Subcutaneous adipose tissue (tissue), 4 donors: ENCODE results near the gene IL23R. TPM values are rescaled to one million over a fixed set of nuclear protein-coding genes. Genes with fewer than 3 reads are reported as not detected.

ENCODE experiments used
- CTCF ChIP-seq: fragments of 450-650 bp; IDR thresholded peaks from one replicate; pipeline ENCODE4 v1.5.1; 2016; ENCODE audit warnings: low read depth, mild to moderate bottlenecking, control low read depth, antibody characterized with exemption, moderate library complexity
- total RNA-seq, 4 donors: library from RNA; depleted of rRNA; stranded (reverse); fragments of >200 nt; gene quantifications; one replicate each; pipeline ENCODE4 v1.1.0, GENCODE V29; 2016

The IL23R gene
- total RNA-seq, 4 donors from 2014 or later = not detected

GRCh38 chr1:67169932-67170331, 3.7 kb downstream of the IL23R start:
- TF ChIP-seq CTCF = no peak

DNA sequence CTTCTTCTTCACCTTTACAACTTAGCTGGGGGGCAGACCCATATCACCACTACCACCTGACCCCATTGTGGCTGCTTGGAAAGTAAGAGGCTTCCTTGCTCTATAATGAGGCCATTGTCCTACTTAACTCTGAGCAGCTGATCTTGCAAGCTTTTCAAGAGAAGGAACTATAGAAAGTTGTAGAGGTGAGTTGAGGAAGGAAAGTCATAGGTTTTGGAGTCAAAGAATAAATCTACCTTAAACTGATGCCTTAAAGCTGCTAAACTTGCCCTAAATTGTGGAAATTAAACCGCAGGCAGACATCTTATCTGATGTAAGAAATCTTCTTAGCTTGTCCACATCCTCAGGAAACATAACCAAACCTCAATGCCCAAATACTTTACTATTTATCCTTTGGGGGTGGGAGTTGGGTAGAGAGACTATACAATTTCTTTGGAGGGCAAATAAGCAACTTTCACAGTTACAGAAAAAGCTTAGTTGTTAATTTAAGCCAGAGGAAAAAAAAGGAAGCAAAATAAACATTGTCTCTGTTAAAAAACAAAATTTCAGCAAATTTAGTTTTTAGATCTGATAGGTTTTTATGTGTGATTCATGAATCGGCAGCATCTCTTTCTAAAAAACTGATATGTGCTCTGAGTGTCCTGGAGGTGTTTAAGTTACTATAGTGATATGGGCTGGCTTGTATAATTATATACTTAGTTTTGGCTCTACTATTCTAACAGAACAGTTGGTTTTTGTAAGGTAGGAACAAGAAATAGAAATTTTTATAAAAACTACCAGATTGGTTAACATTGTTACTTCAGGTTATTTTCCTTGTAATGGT, 4.7 kb downstream of the IL23R start:
- no peak for TF ChIP-seq CTCF

DNA sequence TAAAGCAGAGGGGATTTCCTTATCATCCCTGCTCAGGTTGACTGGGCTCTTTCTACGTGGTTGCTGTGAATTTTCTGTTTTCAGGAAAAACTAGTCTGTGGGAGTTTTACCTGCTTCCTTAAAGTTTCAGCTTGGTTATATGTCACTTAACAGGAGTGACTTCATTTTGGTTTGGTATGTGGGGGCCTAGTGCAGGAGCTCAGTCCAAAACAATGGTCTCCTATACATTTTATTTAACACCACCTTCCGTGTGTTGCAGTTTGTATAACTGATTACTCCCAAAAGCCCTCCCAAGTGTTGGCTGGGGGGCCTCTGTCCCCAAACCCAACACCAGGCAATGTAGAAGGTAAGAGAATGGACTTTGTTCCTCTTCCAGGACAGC, 5.3 kb downstream of the IL23R start:
- TF ChIP-seq CTCF = no peak

DNA sequence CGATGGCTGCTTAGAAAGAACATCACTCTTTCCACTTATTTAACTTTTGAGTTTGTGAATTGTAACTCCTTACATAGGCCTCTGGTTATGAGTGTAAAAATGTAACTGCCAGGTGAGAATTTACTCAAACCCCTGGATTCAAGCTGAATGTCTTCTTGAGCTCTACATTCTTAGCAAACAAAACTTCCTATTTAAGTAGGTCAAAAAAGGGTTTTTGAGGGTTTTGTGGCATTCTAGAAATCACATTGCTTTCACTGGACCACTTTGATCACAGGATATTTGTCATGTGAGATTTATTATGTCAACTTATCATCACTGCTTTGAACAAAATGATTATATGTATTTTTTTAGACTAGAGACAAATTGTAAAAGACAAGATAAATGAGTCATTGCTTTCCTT, 5.7 kb downstream of the IL23R start:
- TF ChIP-seq CTCF = no peak

GRCh38 chr1:67173988-67174387, 7.7 kb downstream of the IL23R start:
- TF ChIP-seq CTCF = no peak

- no peak for TF ChIP-seq CTCF
These were observed 8.5 kb downstream of the IL23R start for GRCh38 chr1:67174716-67175284.

DNA sequence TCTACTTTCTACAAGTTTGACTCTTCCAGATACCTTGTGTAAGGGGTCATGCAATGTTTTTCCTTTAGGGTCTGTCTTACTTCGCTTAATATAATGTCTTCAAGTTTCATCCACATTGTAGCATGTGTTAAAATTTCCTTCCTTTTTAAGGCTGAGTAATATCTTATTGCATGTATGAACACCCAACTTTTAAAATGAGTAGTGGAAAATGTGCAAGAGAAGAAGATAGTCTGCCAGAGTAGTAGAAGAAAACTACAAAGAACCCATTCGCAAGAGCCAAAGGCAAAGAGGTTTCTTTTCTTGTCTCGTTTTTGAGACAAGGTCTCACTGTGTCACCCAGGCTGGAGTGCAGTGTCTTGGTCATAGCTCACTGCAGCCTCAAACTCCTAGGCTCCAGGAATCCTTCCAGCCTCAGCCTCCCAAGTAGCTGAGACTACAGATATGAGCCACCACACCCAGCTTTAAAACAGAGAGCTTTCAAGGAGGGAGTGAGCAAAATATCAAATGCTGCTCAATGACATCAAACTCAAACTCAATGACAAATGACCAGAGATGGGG, 9.4 kb downstream of the IL23R start:
- TF ChIP-seq CTCF = no peak
